Subcutaneous abdominal adipose tissue (tissue), 5 donors: ENCODE results near the gene ZFC3H1.

Experiments
- H3K27ac ChIP-seq: one replicate; pipeline ENCODE4 v1.7.0; 2013; ENCODE audit warnings: low read depth, mild to moderate bottlenecking, inconsistent platforms, low read length, moderate library complexity
- H3K27me3 ChIP-seq, 5 donors: one replicate each; pipeline ENCODE4 v1.7.0; 2013; ENCODE audit warnings: low read length in 5 of 5, inconsistent platforms in 1 of 5; ENCODE audit not compliant: control insufficient read depth in 5 of 5, insufficient read depth in 4 of 5
- H3K36me3 ChIP-seq, 5 donors: one replicate each; pipeline ENCODE4 v1.7.0; 2013; ENCODE audit warnings: low read length in 5 of 5; ENCODE audit not compliant: control insufficient read depth in 5 of 5, insufficient read depth in 5 of 5
- H3K4me1 ChIP-seq, 5 donors: one replicate each; pipeline ENCODE4 v1.7.0; 2013; ENCODE audit warnings: low read length in 5 of 5, mild to moderate bottlenecking in 3 of 5, moderate library complexity in 1 of 5; ENCODE audit not compliant: control insufficient read depth in 5 of 5, insufficient read depth in 5 of 5
- H3K4me3 ChIP-seq, 5 donors: one replicate each; pipeline ENCODE4 v1.7.0; 2013; ENCODE audit warnings: low read length in 5 of 5, low read depth in 1 of 5
- H3K9ac ChIP-seq, 5 donors: one replicate each; pipeline ENCODE4 v1.7.0; 2013; ENCODE audit warnings: low read length in 5 of 5, mild to moderate bottlenecking in 4 of 5, moderate library complexity in 3 of 5
- H3K9me3 ChIP-seq, 5 donors: one replicate each; pipeline ENCODE4 v1.7.0; 2013; ENCODE audit warnings: low read length in 5 of 5; ENCODE audit not compliant: control insufficient read depth in 5 of 5
- donor health status: healthy.
- donor health status: healthy.
- donor health status: healthy.
- donor health status: healthy.
- donor health status: healthy.

The ZFC3H1 gene

DNA sequence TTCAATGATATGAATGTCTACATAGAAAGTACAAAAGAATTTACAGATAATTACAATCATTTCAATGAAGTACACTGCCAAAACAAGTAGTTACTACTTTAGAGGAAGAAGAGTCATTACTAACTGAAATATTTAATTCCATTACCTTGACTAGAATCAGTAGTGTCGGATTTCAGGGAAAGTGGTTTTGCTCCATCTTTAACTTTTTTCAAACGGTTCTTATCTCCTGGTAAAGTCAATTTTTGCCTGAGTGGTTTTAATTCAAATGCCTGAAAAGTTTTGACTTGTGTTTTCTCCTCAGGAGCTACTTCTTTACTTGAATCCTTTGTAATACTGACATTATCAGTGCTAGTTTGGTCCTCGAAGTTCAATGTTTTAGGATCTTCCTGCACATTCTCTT, 6.9 kb downstream of the ZFC3H1 start:
- Histone ChIP-seq H3K4me3 (no peak overlapping the region), H3K27me3 (no peaks in the 10 kb centered on the region), H3K9ac (no peak overlapping the region), H3K27ac (no peak overlapping the region), H3K36me3 (peaks cover 15 to 49% (median 28%) of the 10 kb centered on the region in 5 donors), H3K9me3 (peaks cover 0 to 4% (median 0%) of the 10 kb centered on the region in 5 donors), H3K4me1 (peaks cover 0 to 13% (median 8%) of the 10 kb centered on the region in 5 donors)

DNA sequence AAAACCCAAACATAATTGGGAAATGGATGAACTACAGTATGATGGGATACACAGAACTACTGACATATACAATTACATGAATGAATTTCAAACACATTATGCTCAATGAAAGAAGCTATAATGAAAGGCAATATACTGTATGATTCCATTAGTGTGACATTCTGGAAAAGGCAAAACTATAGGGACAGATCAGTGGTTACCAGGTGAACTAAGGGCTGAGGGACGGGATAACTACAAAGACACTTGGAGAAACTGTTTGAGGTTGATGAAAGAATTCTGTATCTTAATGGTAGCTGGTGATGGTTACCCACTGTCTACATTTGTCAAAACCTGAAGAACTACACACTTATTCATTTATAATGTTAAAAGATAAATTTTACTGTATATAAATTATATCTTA, 7.7 kb downstream of the ZFC3H1 start:
- H3K27me3 ChIP-seq: no peaks in the 10 kb centered on the region
- no peak overlapping the region for H3K9ac ChIP-seq
- peaks cover 0 to 7% (median 2%) of the 10 kb centered on the region in 5 donors for H3K4me1 ChIP-seq
- H3K9me3 ChIP-seq: peaks cover 0 to 4% (median 0%) of the 10 kb centered on the region in 5 donors
- H3K4me3 ChIP-seq: no peak overlapping the region
- H3K27ac ChIP-seq: no peak overlapping the region
- peaks cover 15 to 57% (median 29%) of the 10 kb centered on the region in 5 donors for H3K36me3 ChIP-seq

- no peaks in the 10 kb centered on the region for H3K27me3 ChIP-seq
- peaks cover 0 to 4% (median 0%) of the 10 kb centered on the region in 5 donors for H3K9me3 ChIP-seq
- H3K36me3 ChIP-seq: peaks cover 15 to 60% (median 29%) of the 10 kb centered on the region in 5 donors
- no peak overlapping the region for H3K27ac ChIP-seq
- peak overlapping the region in 1 of 5 donors; percentile 35 for H3K9ac ChIP-seq
- no peak overlapping the region for H3K4me3 ChIP-seq
- peaks cover 0 to 6% (median 2%) of the 10 kb centered on the region in 5 donors for H3K4me1 ChIP-seq
Observed at GRCh38 chr12:71655495-71655894, 8.2 kb downstream of the ZFC3H1 start.

DNA sequence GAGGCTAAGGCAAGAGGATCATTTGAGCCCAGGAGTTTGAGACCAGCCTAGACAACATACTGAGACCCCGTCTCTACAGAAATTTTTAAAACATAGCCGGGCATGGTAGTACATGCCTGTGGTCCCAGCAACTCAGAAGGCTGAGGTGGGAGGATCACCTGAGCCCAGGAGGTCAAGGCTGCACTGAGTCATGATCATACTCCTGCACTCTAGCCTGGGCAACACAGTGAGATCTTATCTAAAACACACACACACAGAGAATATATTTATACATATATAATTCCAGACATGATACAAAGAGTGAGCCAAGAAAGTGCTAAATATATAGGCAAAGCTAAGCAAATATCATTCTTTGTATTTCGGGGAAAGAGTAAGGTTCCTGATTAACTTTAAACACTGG, 9.4 kb downstream of the ZFC3H1 start:
- no peak overlapping the region for H3K27ac ChIP-seq
- peaks cover 0 to 3% (median 2%) of the 10 kb centered on the region in 5 donors for H3K4me1 ChIP-seq
- no peak overlapping the region for H3K4me3 ChIP-seq
- H3K9me3 ChIP-seq: peaks cover 0 to 4% (median 0%) of the 10 kb centered on the region in 5 donors
- H3K36me3 ChIP-seq: peaks cover 13 to 53% (median 28%) of the 10 kb centered on the region in 5 donors
- no peaks in the 10 kb centered on the region for H3K27me3 ChIP-seq
- H3K9ac ChIP-seq: no peak overlapping the region

- peaks cover 11 to 48% (median 19%) of the 10 kb centered on the region in 5 donors for H3K36me3 ChIP-seq
- H3K27ac ChIP-seq: no peak overlapping the region
- peaks cover 0 to 3% (median 2%) of the 10 kb centered on the region in 5 donors for H3K4me1 ChIP-seq
- no peak overlapping the region for H3K9ac ChIP-seq
- no peak overlapping the region for H3K4me3 ChIP-seq
- peaks cover 0 to 4% (median 0%) of the 10 kb centered on the region in 5 donors for H3K9me3 ChIP-seq
- no peaks in the 10 kb centered on the region for H3K27me3 ChIP-seq
Observed at GRCh38 chr12:71653137-71653536, 10.5 kb downstream of the ZFC3H1 start.

- Histone ChIP-seq H3K9ac (no peak overlapping the region), H3K4me3 (no peak overlapping the region), H3K9me3 (peaks cover 0 to 4% (median 0%) of the 10 kb centered on the region in 5 donors), H3K36me3 (peaks cover 11 to 51% (median 16%) of the 10 kb centered on the region in 5 donors), H3K27me3 (no peaks in the 10 kb centered on the region), H3K27ac (no peak overlapping the region), H3K4me1 (peaks cover 0 to 3% (median 2%) of the 10 kb centered on the region in 5 donors)
Observed at GRCh38 chr12:71652656-71653055, 11.0 kb downstream of the ZFC3H1 start.

DNA sequence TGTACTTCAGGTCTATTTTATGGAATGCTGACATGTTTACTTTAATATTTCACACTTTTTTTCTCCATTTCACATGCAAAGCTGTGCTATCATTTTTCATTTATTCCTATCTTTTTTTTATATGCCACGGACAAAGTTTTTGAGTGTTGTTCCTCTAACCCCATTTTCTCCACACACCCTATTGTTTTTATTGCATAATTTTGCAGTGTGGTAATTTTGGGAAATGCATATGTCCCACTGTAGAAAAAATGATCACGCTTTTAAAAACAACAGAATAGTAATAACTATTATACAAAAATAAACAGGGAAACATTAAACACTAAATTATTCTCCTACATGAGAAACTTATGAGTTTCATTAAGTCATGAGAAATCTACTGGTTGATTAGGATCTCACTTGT, 14.2 kb downstream of the ZFC3H1 start:
- Histone ChIP-seq H3K27ac (no peak overlapping the region), H3K9me3 (peaks cover 0 to 4% (median 0%) of the 10 kb centered on the region in 5 donors), H3K9ac (no peak overlapping the region), H3K36me3 (peaks cover 14 to 53% (median 23%) of the 10 kb centered on the region in 5 donors), H3K27me3 (no peaks in the 10 kb centered on the region), H3K4me3 (no peak overlapping the region), H3K4me1 (peaks cover 0 to 9% (median 0%) of the 10 kb centered on the region in 5 donors)

GRCh38 chr12:71648537-71648936, 15.1 kb downstream of the ZFC3H1 start:
- peaks cover 0 to 9% (median 0%) of the 10 kb centered on the region in 5 donors for H3K4me1 ChIP-seq

DNA sequence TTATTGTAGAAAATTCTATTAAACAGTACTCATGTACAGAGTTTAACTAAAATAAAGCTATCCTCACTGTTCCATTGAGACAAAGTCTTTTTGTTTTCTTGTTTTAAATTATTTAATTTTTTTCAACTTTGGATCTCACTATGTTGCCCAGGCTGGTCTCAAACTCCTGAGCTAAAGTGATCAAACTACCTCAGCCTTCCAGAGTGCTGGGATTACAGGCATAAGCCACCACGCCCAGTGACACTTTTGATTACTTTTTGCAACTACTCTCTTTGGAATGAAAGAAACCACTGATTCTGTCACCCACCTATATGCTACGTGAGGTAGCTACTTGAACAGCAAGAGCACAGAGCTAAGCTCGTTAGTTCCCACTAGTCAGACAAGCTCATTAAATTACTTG, 17.1 kb downstream of the ZFC3H1 start:
- Histone ChIP-seq H3K27ac (no peak overlapping the region), H3K4me1 (peaks cover 0 to 9% (median 0%) of the 10 kb centered on the region in 5 donors), H3K4me3 (no peak overlapping the region), H3K9me3 (no peaks in the 10 kb centered on the region), H3K27me3 (no peaks in the 10 kb centered on the region), H3K9ac (no peak overlapping the region), H3K36me3 (peaks cover 32 to 60% (median 44%) of the 10 kb centered on the region in 5 donors)

More at GRCh38 chr12:71648537-71648936, 15.1 kb downstream of the ZFC3H1 start:
- H3K36me3 ChIP-seq: peaks cover 22 to 60% (median 31%) of the 10 kb centered on the region in 5 donors
- no peaks in the 10 kb centered on the region for H3K27me3 ChIP-seq
- H3K27ac ChIP-seq: no peak overlapping the region
- H3K4me3 ChIP-seq: no peak overlapping the region
- H3K9ac ChIP-seq: no peak overlapping the region
- H3K9me3 ChIP-seq: peaks cover 0 to 4% (median 0%) of the 10 kb centered on the region in 5 donors

- Histone ChIP-seq H3K9me3 (no peaks in the 10 kb centered on the region), H3K36me3 (peaks cover 39 to 62% (median 51%) of the 10 kb centered on the region in 5 donors), H3K9ac (no peak overlapping the region)
Observed at GRCh38 chr12:71645268-71645667, 18.4 kb downstream of the ZFC3H1 start.

More at GRCh38 chr12:71645268-71645667, 18.4 kb downstream of the ZFC3H1 start:
- H3K4me1 ChIP-seq: peaks cover 0 to 9% (median 0%) of the 10 kb centered on the region in 5 donors
- no peak overlapping the region for H3K4me3 ChIP-seq
- H3K27ac ChIP-seq: no peak overlapping the region
- H3K27me3 ChIP-seq: no peaks in the 10 kb centered on the region
